ENCODE data around the gene WHRN.

Gene WHRN

GRCh38 chr9:114412048-114412683 lies 93.1 kb downstream of the WHRN start:
- no peak for TF ChIP-seq CTCF (IDR thresholded peaks at IDR 0.05; ENCODE audit: insufficient read depth, low read length, missing control alignments)
- ChIA-PET POLR2A (no interaction called here), CTCF (interaction anchor here (1.9 to 5.8 kb wide), 2 partner anchors 11 to 242 kb away, joined by 8 to 33 read pairs; no protein-coding TSS in a partner anchor)
- no peak for DNase-seq (ENCODE audit: low read depth, low spot score)
- no peak overlapping the region for H3K4me3 ChIP-seq (ENCODE audit: low read depth, low read length)

- TF ChIP-seq CTCF (IDR thresholded peaks at IDR 0.05; ENCODE audit: insufficient read depth, low read length, missing control alignments): no peak
- POLR2A ChIA-PET: no interaction called here
- H3K4me3 ChIP-seq (ENCODE audit: low read depth, low read length): no peak overlapping the region
- no peak for DNase-seq (ENCODE audit: low read depth, low spot score)
- CTCF ChIA-PET: interaction anchor here (1.5 to 5.8 kb wide), 3 partner anchors 8 to 243 kb away, joined by 3 to 33 read pairs (median 8); no protein-coding TSS in a partner anchor
Measured at GRCh38 chr9:114411452-114411851, 93.8 kb downstream of the WHRN start.

GRCh38 chr9:114410910-114411309 lies 94.4 kb downstream of the WHRN start:
- ChIA-PET POLR2A (no interaction called here), CTCF (interaction anchor here (1.5 to 5.8 kb wide), 3 partner anchors 8 to 243 kb away, joined by 3 to 33 read pairs (median 8); no protein-coding TSS in a partner anchor)
- no peak for TF ChIP-seq CTCF (IDR thresholded peaks at IDR 0.05; ENCODE audit: insufficient read depth, low read length, missing control alignments)
- DNase-seq (ENCODE audit: low read depth, low spot score): no peak
- no peak overlapping the region for H3K4me3 ChIP-seq (ENCODE audit: low read depth, low read length)

GRCh38 chr9:114409842-114410241 lies 95.4 kb downstream of the WHRN start:
- POLR2A ChIA-PET: no interaction called here

GRCh38 chr9:114409103-114409780 lies 96.0 kb downstream of the WHRN start:
- no peak for TF ChIP-seq CTCF (IDR thresholded peaks at IDR 0.05; ENCODE audit: insufficient read depth, low read length, missing control alignments)
- ChIA-PET POLR2A (interaction anchor here (0.6 kb wide), 1 partner anchor 282 kb away, joined by 3 read pairs; no protein-coding TSS in a partner anchor), CTCF (interaction anchor here (0.6 to 11.3 kb wide), 14 partner anchors 8 to 606 kb away, joined by 3 to 238 read pairs (median 4); partner anchors contain the start of genes TEX53 and WHRN)
- no peak for DNase-seq (ENCODE audit: low read depth, low spot score)
- no peak overlapping the region for H3K4me3 ChIP-seq (ENCODE audit: low read depth, low read length)

More at GRCh38 chr9:114409842-114410241, 95.4 kb downstream of the WHRN start:
- no peak for TF ChIP-seq CTCF (IDR thresholded peaks at IDR 0.05; ENCODE audit: insufficient read depth, low read length, missing control alignments)
- no peak overlapping the region for H3K4me3 ChIP-seq (ENCODE audit: low read depth, low read length)
- CTCF ChIA-PET: interaction anchor here (0.6 to 11.3 kb wide), 12 partner anchors 7 to 606 kb away, joined by 3 to 238 read pairs (median 4); partner anchors contain the start of gene TEX53
- no peak for DNase-seq (ENCODE audit: low read depth, low spot score)

- no peak overlapping the region for H3K4me3 ChIP-seq (ENCODE audit: low read depth, low read length)
- POLR2A ChIA-PET: interaction anchor here (0.8 kb wide), 1 partner anchor 179 kb away, joined by 3 read pairs; no protein-coding TSS in a partner anchor
- TF ChIP-seq CTCF (IDR thresholded peaks at IDR 0.05; ENCODE audit: insufficient read depth, low read length, missing control alignments): no peak
- DNase-seq (ENCODE audit: low read depth, low spot score): no peak
- CTCF ChIA-PET: interaction anchor here (0.6 to 11.3 kb wide), 13 partner anchors 9 to 607 kb away, joined by 3 to 238 read pairs (median 4); partner anchors contain the start of genes TEX53 and WHRN
Measured at GRCh38 chr9:114408645-114409044, 96.6 kb downstream of the WHRN start.

Data from AG04449 (cell line).